Central memory CD4-positive, alpha-beta T cell (primary cell): ENCODE data around the gene INSYN2A.

Experiments used
- DNase-seq: peaks from one replicate; pipeline ENCODE4 v3.0.0; 2022
- total RNA-seq, 3 experiments: gene quantifications; one replicate each; lab custom pipeline; 2026; lab: John Stamatoyannopoulos, UW

INSYN2A gene
- 0 reads per million in 3 experiments for total RNA-seq

- no peak for DNase-seq
These were observed at the start of gene INSYN2A for GRCh38 chr10:127196282-127197153. Gene INSYN2A, minus strand, starts transcription at chr10:127196591. Its CDS starts 20,196 bp downstream, at chr10:127176395.

- no peak for DNase-seq
These were observed 49.1 kb upstream of the INSYN2A start for GRCh38 chr10:127245456-127245855.

GRCh38 chr10:127243490-127244272 lies 47.3 kb upstream of the INSYN2A start:
- DNase-seq: no peak

GRCh38 chr10:127242914-127243313 lies 46.5 kb upstream of the INSYN2A start:
- DNase-seq: no peak

GRCh38 chr10:127236266-127236665 lies 39.9 kb upstream of the INSYN2A start:
- no peak for DNase-seq

- no peak for DNase-seq
These were observed 38.0 kb upstream of the INSYN2A start for GRCh38 chr10:127234306-127234800.

- DNase-seq: no peak
These were observed 31.9 kb upstream of the INSYN2A start for GRCh38 chr10:127228195-127228787.

- no peak for DNase-seq
These were observed 31.3 kb upstream of the INSYN2A start for GRCh38 chr10:127227663-127228062.

GRCh38 chr10:127227027-127227426 lies 30.6 kb upstream of the INSYN2A start:
- DNase-seq: no peak

- DNase-seq: no peak
These were observed 24.9 kb upstream of the INSYN2A start for GRCh38 chr10:127221281-127221680.

- no peak for DNase-seq
These were observed 22.3 kb upstream of the INSYN2A start for GRCh38 chr10:127218658-127219057.

GRCh38 chr10:127216786-127217185 lies 20.4 kb upstream of the INSYN2A start:
- DNase-seq: no peak

- DNase-seq: no peak
These were observed 19.9 kb upstream of the INSYN2A start for GRCh38 chr10:127216274-127216673.

GRCh38 chr10:127215866-127216265 lies 19.5 kb upstream of the INSYN2A start:
- DNase-seq: no peak

- no peak for DNase-seq
These were observed 14.6 kb upstream of the INSYN2A start for GRCh38 chr10:127210936-127211466.

- DNase-seq: no peak
These were observed 10.7 kb upstream of the INSYN2A start for GRCh38 chr10:127207081-127207480.

GRCh38 chr10:127203067-127203466 lies 6.7 kb upstream of the INSYN2A start:
- DNase-seq: no peak

- no peak for DNase-seq
These were observed 4.3 kb upstream of the INSYN2A start for GRCh38 chr10:127200646-127201045.

- DNase-seq: no peak
These were observed 2.3 kb upstream of the INSYN2A start for GRCh38 chr10:127198721-127199120.

- DNase-seq: no peak
These were observed 1.9 kb upstream of the INSYN2A start for GRCh38 chr10:127198307-127198706.

- DNase-seq: no peak
These were observed 702 bp upstream of the INSYN2A start for GRCh38 chr10:127197154-127197432.

- no peak for DNase-seq
These were observed 665 bp downstream of the INSYN2A start for GRCh38 chr10:127195571-127196281.
